HCT116 (cell line): ENCODE results near the gene IRAK2. TPM values are rescaled to one million over a fixed set of nuclear protein-coding genes. Genes with fewer than 3 reads are reported as not detected.

Source experiments
- ATAC-seq: fragments of 200-7000 bp; cut with Tn5 transposase; 2 replicates; pipeline ENCODE4 v1.9.1; 2020; ENCODE audit warnings: mild to moderate bottlenecking, moderate library complexity
- BruUV-seq: library from RNA; stranded (reverse); fragments of 400-500 nt; replicated peaks from 2 replicates; lab custom pipeline; 2021; lab: Mats Ljungman, UMichigan
- CTCF ChIA-PET: fragments of 300-600 bp; sonication (Branson Sonifier 250); formaldehyde crosslinking; loops from one replicate; lab custom pipeline; 2021; ENCODE audit warnings: antibody characterized with exemption; lab: Charles Lee
- POLR2A ChIA-PET: fragments of 300-600, 350-600 bp; sonication (Branson Sonifier 250); formaldehyde crosslinking; loops from one replicate; lab custom pipeline; 2021; ENCODE audit warnings: antibody characterized with exemption; lab: Charles Lee
- RAD21 ChIA-PET, 2 experiments: fragments of 300-600 bp; sonication (Branson Sonifier 250); formaldehyde crosslinking; loops; one replicate each; lab custom pipeline; 2023; ENCODE audit warnings: low total read pairs in 2 of 2; ENCODE audit not compliant: uncharacterized antibody in 2 of 2, unreplicated experiment in 2 of 2, low non-redundant PET in 1 of 2; lab: Charles Lee
- DNase-seq: peaks from one replicate; pipeline ENCODE4 v3.0.0-alpha.2; 2010; ENCODE audit warnings: low read depth, low spot score
- H2AFZ ChIP-seq: fragments of 200-600 bp; shearing (Covaris generic), sonication (generic); 2 replicates; pipeline ENCODE4 v1.6.1; 2017; ENCODE audit warnings: low read depth, mixed run types, mixed read lengths, antibody characterized with exemption, low read length; ENCODE audit not compliant: poor library complexity, severe bottlenecking
- H3K27ac ChIP-seq: 2 replicates; pipeline ENCODE4 v1.5.1; 2012; ENCODE audit warnings: low read depth, low read length
- H3K27me3 ChIP-seq: fragments of 200-600 bp; sonication (generic); 2 replicates; pipeline ENCODE4 v1.6.1; 2016; ENCODE audit warnings: mixed run types, low read length, mixed read lengths; ENCODE audit not compliant: insufficient read depth
- H3K36me3 ChIP-seq, 2 experiments: fragments of 200-500 bp in 1 of 2; fragments of 200-600 bp in 1 of 2; sonication (Bioruptor generic) in 1 of 2; sonication (generic) in 1 of 2; 2 replicates each; pipeline versions ENCODE4 v1.5.1 to v1.6.1; 2014 to 2016; ENCODE audit warnings: low read length in 2 of 2, inconsistent platforms in 1 of 2, mixed read lengths in 1 of 2, mixed run types in 1 of 2; ENCODE audit not compliant: insufficient read depth in 2 of 2, control insufficient read depth in 1 of 2
- H3K4me1 ChIP-seq, 2 experiments: fragments of 200-600 bp in 1 of 2; sonication (generic) in 1 of 2; 2 replicates each; pipeline versions ENCODE4 v1.5.1 to v1.6.1; 2012 to 2017; ENCODE audit warnings: low read length in 2 of 2, inconsistent platforms in 1 of 2, mild to moderate bottlenecking in 1 of 2, mixed read lengths in 1 of 2, mixed run types in 1 of 2, moderate library complexity in 1 of 2; ENCODE audit not compliant: insufficient read depth in 2 of 2, control insufficient read depth in 1 of 2
- H3K4me2 ChIP-seq: fragments of 200-600 bp; sonication (generic); 2 replicates; pipeline ENCODE4 v1.6.1; 2017; ENCODE audit warnings: mixed run types, low read length, mixed read lengths
- H3K4me3 ChIP-seq, 2 experiments: fragments of 200-600 bp in 1 of 2; sonication (generic) in 1 of 2; replicated peaks in 1 of 2; 2 replicates each; pipeline ENCODE4 v1.5.1; 2011 to 2016; ENCODE audit warnings: low read length in 2 of 2, control low read depth in 1 of 2, low read depth in 1 of 2, mild to moderate bottlenecking in 1 of 2, mixed read lengths in 1 of 2, mixed run types in 1 of 2
- H3K79me2 ChIP-seq: fragments of 200-600 bp; sonication (generic); 2 replicates; pipeline ENCODE4 v1.6.1; 2017; ENCODE audit warnings: mild to moderate bottlenecking, mixed run types, low read length, moderate library complexity, mixed read lengths; ENCODE audit not compliant: insufficient read depth
- H3K9ac ChIP-seq: fragments of 200-600 bp; sonication (generic); 2 replicates; pipeline ENCODE4 v1.6.1; 2016; ENCODE audit warnings: low read length, mixed read lengths
- H3K9me2 ChIP-seq: fragments of 200-600 bp; sonication (generic), shearing (Covaris generic); 2 replicates; pipeline ENCODE4 v1.6.1; 2017; ENCODE audit warnings: mixed run types, mild to moderate bottlenecking, moderate library complexity; ENCODE audit not compliant: insufficient read depth
- H3K9me3 ChIP-seq, 2 experiments: fragments of 200-500 bp in 1 of 2; fragments of 200-600 bp in 1 of 2; sonication (Bioruptor generic) in 1 of 2; sonication (generic) in 1 of 2; 2 replicates each; pipeline ENCODE4 v1.6.1; 2014 to 2017; ENCODE audit warnings: low read length in 2 of 2, mixed read lengths in 2 of 2, inconsistent platforms in 1 of 2, low read depth in 1 of 2, mild to moderate bottlenecking in 1 of 2, mixed run types in 1 of 2, moderate library complexity in 1 of 2; ENCODE audit not compliant: control insufficient read depth in 1 of 2, insufficient read depth in 1 of 2
- H4K20me1 ChIP-seq: fragments of 200-600 bp; sonication (generic), shearing (Covaris generic); 2 replicates; pipeline ENCODE4 v1.6.1; 2017; ENCODE audit warnings: mixed run types, mild to moderate bottlenecking, moderate library complexity; ENCODE audit not compliant: insufficient read depth
- ATF3 ChIP-seq: IDR thresholded peaks from 2 replicates; pipeline ENCODE4 v1.6.1; 2012
- CBX3 ChIP-seq: IDR thresholded peaks from 2 replicates; pipeline ENCODE4 v1.6.1; 2012; ENCODE audit warnings: low read depth
- CEBPB ChIP-seq: IDR thresholded peaks from 2 replicates; pipeline ENCODE4 v1.6.1; 2012; ENCODE audit warnings: low read depth
- CTCF ChIP-seq, 3 experiments: fragments of 200-600 bp in 1 of 3; sonication (generic) in 1 of 3; IDR thresholded peaks in 2 of 3; conservative IDR thresholded peaks in 1 of 3; 2 replicates each; pipeline ENCODE4 v1.5.1; 2012 to 2017; ENCODE audit warnings: low read depth in 2 of 3, low read length in 2 of 3, antibody characterized with exemption in 1 of 3, borderline replicate concordance in 1 of 3, control low read depth in 1 of 3, mild to moderate bottlenecking in 1 of 3, mixed read lengths in 1 of 3, mixed run types in 1 of 3, moderate library complexity in 1 of 3; ENCODE audit not compliant: insufficient read depth in 1 of 3
- EGR1 ChIP-seq: IDR thresholded peaks from 2 replicates; pipeline ENCODE4 v1.6.1; 2012; ENCODE audit warnings: low read depth
- ELF1 ChIP-seq: IDR thresholded peaks from 2 replicates; pipeline ENCODE4 v1.6.1; 2012; ENCODE audit warnings: low read depth, borderline replicate concordance
- EZH2 ChIP-seq: fragments of 200-600 bp; sonication (generic); IDR thresholded peaks from 2 replicates; pipeline ENCODE4 v1.6.1; 2017; ENCODE audit warnings: antibody characterized with exemption, mixed run types
- EZH2phosphoT487 ChIP-seq: fragments of 200-600 bp; IDR thresholded peaks from 2 replicates; pipeline ENCODE4 v1.6.1; 2018; ENCODE audit warnings: antibody characterized with exemption, borderline replicate concordance
- POLR2AphosphoS5 ChIP-seq: IDR thresholded peaks from 2 replicates; pipeline ENCODE4 v1.6.1; 2011; ENCODE audit warnings: mild to moderate bottlenecking, low read depth, low read length, moderate library complexity
- RAD21 ChIP-seq: IDR thresholded peaks from 2 replicates; pipeline ENCODE4 v1.6.1; 2012; ENCODE audit warnings: low read depth, mild to moderate bottlenecking
- REST ChIP-seq: IDR thresholded peaks from 2 replicates; pipeline ENCODE4 v1.6.1; 2012; ENCODE audit warnings: low read depth
- SIN3A ChIP-seq: IDR thresholded peaks from 2 replicates; pipeline ENCODE4 v1.6.1; 2012; ENCODE audit warnings: low read depth
- SP1 ChIP-seq: IDR thresholded peaks from 2 replicates; pipeline ENCODE4 v1.6.1; 2012; ENCODE audit warnings: low read depth
- SRF ChIP-seq: IDR thresholded peaks from 2 replicates; pipeline ENCODE4 v1.6.1; 2012; ENCODE audit warnings: low read depth
- TCF7L2 ChIP-seq: IDR thresholded peaks from 2 replicates; pipeline ENCODE4 v1.7.0; 2011; ENCODE audit warnings: borderline replicate concordance, inconsistent platforms; ENCODE audit not compliant: insufficient read depth, insufficient read length; ENCODE audit errors: extremely low read depth
- ZBTB33 ChIP-seq: IDR thresholded peaks from 2 replicates; pipeline ENCODE4 v1.6.1; 2011; ENCODE audit warnings: mild to moderate bottlenecking, low read length, moderate library complexity; ENCODE audit not compliant: insufficient replicate concordance; ENCODE audit errors: extremely low read depth
- ZNF274 ChIP-seq: fragments of 200-500 bp; sonication (Bioruptor generic); IDR thresholded peaks from 2 replicates; pipeline ENCODE4 v1.6.1; 2014; ENCODE audit warnings: mild to moderate bottlenecking, low read depth, low read length, inconsistent platforms
- intact Hi-C: fragments of 100-400 bp; cut with micrococcal nuclease; formaldehyde crosslinking; loops from 2 replicates; pipeline ENCODE4 v1.10.0; 2022
- total RNA-seq: library from RNA; stranded (reverse); gene quantifications from one replicate; pipeline ENCODE4 v1.2.1, GENCODE V29; 2021; ENCODE audit not compliant: unreplicated experiment

Gene IRAK2
- total RNA-seq, 1 experiment from 2014 or later, result 3.6 TPM

GRCh38 chr3:10265833-10266232 lies 101.1 kb downstream of the IRAK2 start:
- no peak overlapping the region for H3K4me2 ChIP-seq
- no TSS peak for BruUV-seq
- peaks cover 26% of the 10 kb centered on the region in 2 experiments for H3K36me3 ChIP-seq
- peaks cover 94% of the 10 kb centered on the region for H3K79me2 ChIP-seq
- ATAC-seq (no peak), DNase-seq (no peak)
- TF ChIP-seq TCF7L2 (no peak), ATF3 (no peak), EGR1 (no peak), ZNF274 (no peak), SIN3A (no peak), ELF1 (no peak), CBX3 (no peak), ZBTB33 (no peak), SRF (no peak), SP1 (no peak), CTCF (IDR thresholded peaks at IDR 0.05 in 2 of 3, conservative IDR thresholded peaks at IDR 0.05 in 1 of 3; ENCODE audit: borderline replicate concordance in 1 of 3, insufficient read depth in 1 of 3, low read depth in 2 of 3, low read length in 2 of 3) (no peak), REST (no peak), EZH2 (no peak), RAD21 (no peak), CEBPB (no peak), POLR2AphosphoS5 (no peak), EZH2phosphoT487 (no peak)
- H3K4me1 ChIP-seq, result peaks cover 7 to 9% of the 10 kb centered on the region in 2 experiments
- H3K9me2 ChIP-seq, result no peaks in the 10 kb centered on the region
- no peaks in the 10 kb centered on the region for H3K9me3 ChIP-seq
- no peak overlapping the region for H3K27ac ChIP-seq
- no peak overlapping the region for H3K4me3 ChIP-seq
- intact Hi-C loops, result no loop called here
- no peaks in the 10 kb centered on the region for H3K27me3 ChIP-seq
- ChIA-PET CTCF (interaction anchor here (0.7 kb wide), 1 partner anchor 289 kb away, joined by 3 read pairs; no protein-coding TSS in a partner anchor), POLR2A (no interaction called here), RAD21 (no interaction called here)
- no peak overlapping the region for H2AFZ ChIP-seq
- H3K9ac ChIP-seq, result no peak overlapping the region
- H4K20me1 ChIP-seq, result peaks cover 10% of the 10 kb centered on the region; the same call in 1 of the 2 replicates
